HFFc6 (cell line): ENCODE data around the gene TNS2. TPM values are rescaled to one million over a fixed set of nuclear protein-coding genes. Genes with fewer than 3 reads are reported as not detected.
"Not testable (repeated sequence)": the region's sequence is repeated elsewhere in the genome, so short reads cannot be mapped to it uniquely, and the experiment has no call there.

Experiments
- DNase-seq: peaks from one replicate; pipeline ENCODE4 v3.0.0-alpha.2; 2018
- H3K27ac Mint-ChIP-seq: 2 replicates; pipeline ENCODE4 v1.8.0; 2020; ENCODE audit warnings: mild to moderate bottlenecking, mixed read lengths
- H3K27me3 Mint-ChIP-seq: 2 replicates; pipeline ENCODE4 v1.8.0; 2021; ENCODE audit warnings: mild to moderate bottlenecking, moderate library complexity, mixed read lengths; ENCODE audit not compliant: insufficient read depth
- H3K36me3 Mint-ChIP-seq: 2 replicates; pipeline ENCODE4 v1.8.0; 2021; ENCODE audit warnings: low read depth, mixed read lengths
- H3K4me1 Mint-ChIP-seq: 2 replicates; pipeline ENCODE4 v1.8.0; 2020; ENCODE audit warnings: low read depth, mixed read lengths
- H3K4me3 Mint-ChIP-seq: 2 replicates; pipeline ENCODE4 v1.8.0; 2020; ENCODE audit warnings: mild to moderate bottlenecking, moderate library complexity, mixed read lengths
- H3K9me3 Mint-ChIP-seq: 2 replicates; pipeline ENCODE4 v1.8.0; 2020; ENCODE audit warnings: mild to moderate bottlenecking, mixed read lengths
- total RNA-seq, 6 experiments: library from RNA; stranded (reverse); fragmentation: NEBNext Ultra II Directional; extraction: Animal tissue kit (Norgen Biotek cat#: 25700); gene quantifications; 2 replicates in 1 of 6; 3 replicates in 5 of 6; pipeline ENCODE4 v1.2.3, GENCODE V29; 2021
- TF ChIP-seq, protein P1 (sequence below): fragments of 200-600 bp; sonication (generic); IDR thresholded peaks from 2 replicates; pipeline ENCODE4 v1.5.0; 2021; ENCODE audit warnings: antibody characterized with exemption, mild to moderate bottlenecking

Gene TNS2
- total RNA-seq, 6 experiments from 2014 or later, result 44.3 to 69.2 (median 58.9) TPM

DNA sequence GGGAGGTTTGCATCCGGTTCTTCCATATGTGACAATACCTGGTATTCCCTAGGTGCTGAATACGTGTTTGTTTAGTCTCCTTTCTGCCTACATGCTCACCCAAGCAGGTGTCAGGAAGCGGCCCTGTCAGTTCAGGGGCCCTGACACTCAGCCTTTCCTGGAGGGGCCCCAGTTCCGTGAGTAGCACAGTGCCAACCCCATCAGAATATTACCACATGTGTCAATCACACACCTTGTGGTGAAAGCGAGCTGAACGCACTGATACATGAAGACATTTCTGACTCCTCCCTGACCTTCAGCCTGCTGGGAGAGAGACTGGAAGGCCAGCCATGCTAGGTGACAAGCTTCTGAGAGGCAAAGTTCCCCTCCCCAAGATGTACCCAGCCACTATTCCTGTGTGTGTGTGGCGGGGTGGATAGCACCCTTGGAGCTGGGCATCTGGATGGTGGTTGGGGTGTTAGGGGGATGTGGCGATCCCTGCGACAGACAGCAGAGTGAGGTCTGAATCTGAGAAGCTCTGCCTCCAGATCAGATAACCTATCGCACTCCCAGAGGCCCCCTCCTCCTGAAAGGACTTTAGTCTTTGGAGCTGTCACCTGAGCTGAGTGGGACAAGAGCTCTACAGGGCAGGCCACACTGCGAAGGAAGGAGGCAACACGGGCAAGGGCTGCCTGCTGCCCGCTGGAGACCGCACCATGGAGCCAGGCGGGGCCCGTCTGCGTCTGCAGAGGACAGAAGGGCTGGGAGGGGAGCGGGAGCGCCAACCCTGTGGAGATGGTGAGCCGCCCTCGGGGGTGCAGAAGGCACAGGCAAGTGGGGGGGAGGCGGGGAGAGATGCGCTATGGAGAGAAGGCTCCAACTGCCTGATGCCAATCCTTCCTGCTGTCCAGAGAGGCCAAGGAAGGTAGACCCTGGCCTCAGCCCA is 53.3 kb downstream of the TNS2 start, which contains the start of gene SOAT2:
Gene SOAT2 (plus strand): TSS at position 604 of the 925 bp plus-strand sequence. CDS start 92 bp downstream, at position 696.
- no peak for DNase-seq
- Mint-ChIP-seq H3K4me1 (peaks cover 19% of the 10 kb centered on the region), H3K9me3 (no peaks in the 10 kb centered on the region), H3K36me3 (no peaks in the 10 kb centered on the region), H3K27ac (peak within 1 kb of the TSS; percentile 10; the same call in 1 of the 2 replicates), H3K4me3 (no peak within 1 kb of the TSS), H3K27me3 (peaks cover under 1% of the 10 kb centered on the region; the same call in 1 of the 2 replicates)
- TF ChIP-seq, protein P1, sequence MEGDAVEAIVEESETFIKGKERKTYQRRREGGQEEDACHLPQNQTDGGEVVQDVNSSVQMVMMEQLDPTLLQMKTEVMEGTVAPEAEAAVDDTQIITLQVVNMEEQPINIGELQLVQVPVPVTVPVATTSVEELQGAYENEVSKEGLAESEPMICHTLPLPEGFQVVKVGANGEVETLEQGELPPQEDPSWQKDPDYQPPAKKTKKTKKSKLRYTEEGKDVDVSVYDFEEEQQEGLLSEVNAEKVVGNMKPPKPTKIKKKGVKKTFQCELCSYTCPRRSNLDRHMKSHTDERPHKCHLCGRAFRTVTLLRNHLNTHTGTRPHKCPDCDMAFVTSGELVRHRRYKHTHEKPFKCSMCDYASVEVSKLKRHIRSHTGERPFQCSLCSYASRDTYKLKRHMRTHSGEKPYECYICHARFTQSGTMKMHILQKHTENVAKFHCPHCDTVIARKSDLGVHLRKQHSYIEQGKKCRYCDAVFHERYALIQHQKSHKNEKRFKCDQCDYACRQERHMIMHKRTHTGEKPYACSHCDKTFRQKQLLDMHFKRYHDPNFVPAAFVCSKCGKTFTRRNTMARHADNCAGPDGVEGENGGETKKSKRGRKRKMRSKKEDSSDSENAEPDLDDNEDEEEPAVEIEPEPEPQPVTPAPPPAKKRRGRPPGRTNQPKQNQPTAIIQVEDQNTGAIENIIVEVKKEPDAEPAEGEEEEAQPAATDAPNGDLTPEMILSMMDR, result no peak

DNA sequence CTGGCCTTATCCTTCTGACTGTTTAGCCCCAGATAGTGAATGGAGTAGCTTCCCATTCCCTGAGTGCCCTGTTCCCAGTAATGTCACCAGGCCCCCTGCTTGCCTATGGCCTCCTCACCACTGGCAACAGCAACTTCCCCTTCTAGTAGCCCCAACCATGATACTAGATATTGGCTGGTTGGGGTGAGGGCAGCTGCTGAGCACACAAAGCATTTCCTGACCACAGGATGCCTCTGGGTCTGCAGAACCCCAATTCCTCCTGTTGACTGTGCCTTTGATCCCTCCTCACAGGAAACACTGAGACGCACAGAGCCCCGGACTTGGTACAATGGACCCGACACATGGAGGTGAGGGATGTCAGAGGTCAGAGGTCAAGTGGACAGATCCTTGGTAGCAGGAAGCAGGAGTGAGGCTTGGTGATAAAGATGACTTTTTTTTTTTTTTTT is 54.0 kb downstream of the TNS2 start:
- Mint-ChIP-seq H3K4me3 (no peak overlapping the region), H3K27me3 (no peaks in the 10 kb centered on the region; the same call in 1 of the 2 replicates), H3K36me3 (no peaks in the 10 kb centered on the region), H3K27ac (no peak overlapping the region), H3K9me3 (no peaks in the 10 kb centered on the region), H3K4me1 (peaks cover 11% of the 10 kb centered on the region)
- no peak for DNase-seq
- TF ChIP-seq, protein P1, result no peak

DNA sequence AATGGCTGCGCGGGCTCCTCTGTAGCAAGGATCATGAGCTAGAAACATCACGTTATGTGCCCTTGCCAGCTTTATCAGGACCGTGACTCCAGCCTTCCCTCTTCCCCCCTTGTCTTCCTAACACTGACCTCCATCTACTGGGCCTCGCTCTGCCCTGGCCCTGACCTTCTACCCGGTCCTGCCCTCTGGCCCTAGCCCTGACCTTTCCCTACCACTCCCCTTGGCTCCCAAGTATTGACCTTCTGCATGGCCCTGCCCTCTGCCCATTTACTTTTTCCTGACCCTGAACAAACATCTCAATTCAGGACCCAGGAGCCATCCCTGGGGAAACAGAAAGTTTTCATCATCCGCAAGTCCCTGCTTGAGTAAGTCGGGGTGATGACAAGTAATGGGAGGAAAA is 55.4 kb downstream of the TNS2 start:
- TF ChIP-seq, protein P1, result no peak
- DNase-seq, result no peak

DNA sequence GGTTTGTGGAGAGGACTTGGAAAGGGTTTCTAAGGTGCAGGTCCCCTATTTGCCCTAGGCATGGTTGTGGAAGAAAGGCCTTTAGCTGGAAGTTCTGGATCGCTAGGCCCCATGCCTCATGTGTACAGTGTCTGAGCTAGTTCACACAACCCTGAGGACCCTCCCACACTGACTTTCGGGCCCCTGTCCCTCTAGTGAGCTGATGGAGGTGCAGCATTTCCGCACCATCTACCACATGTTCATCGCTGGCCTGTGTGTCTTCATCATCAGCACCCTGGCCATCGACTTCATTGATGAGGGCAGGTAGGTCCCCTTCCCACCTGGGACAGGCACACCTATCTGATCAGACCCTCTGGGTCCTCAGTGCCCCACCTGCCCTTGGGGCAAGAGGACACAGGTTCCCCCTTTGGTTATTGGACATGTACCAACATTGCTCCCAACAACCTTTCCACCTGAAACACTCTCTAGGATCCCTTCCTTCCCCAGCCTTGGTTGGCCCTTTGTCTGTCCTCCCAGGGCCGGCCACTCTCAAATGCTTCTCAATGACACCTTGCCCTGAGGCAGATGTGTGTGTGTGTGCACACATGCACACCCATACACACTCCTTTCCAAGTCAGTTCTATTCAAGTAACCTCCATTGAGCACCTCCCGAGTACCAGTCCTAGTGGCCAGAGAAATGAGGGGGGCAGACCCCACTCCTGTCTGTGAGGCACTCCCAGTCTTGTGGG is 56.0 kb downstream of the TNS2 start:
- DNase-seq, result no peak
- Mint-ChIP-seq H3K4me3 (no peak overlapping the region), H3K9me3 (no peaks in the 10 kb centered on the region), H3K36me3 (no peaks in the 10 kb centered on the region), H3K27me3 (no peaks in the 10 kb centered on the region; the same call in 1 of the 2 replicates), H3K27ac (no peak overlapping the region), H3K4me1 (no peaks in the 10 kb centered on the region)
- TF ChIP-seq, protein P1, result no peak

More for the DNA sequence above, 55.4 kb downstream of the TNS2 start:
- Mint-ChIP-seq H3K4me1 (peaks cover 4% of the 10 kb centered on the region; the same call in 1 of the 2 replicates), H3K9me3 (no peaks in the 10 kb centered on the region), H3K4me3 (no peak overlapping the region), H3K27me3 (no peaks in the 10 kb centered on the region; the same call in 1 of the 2 replicates), H3K27ac (no peak overlapping the region), H3K36me3 (no peaks in the 10 kb centered on the region)

DNA sequence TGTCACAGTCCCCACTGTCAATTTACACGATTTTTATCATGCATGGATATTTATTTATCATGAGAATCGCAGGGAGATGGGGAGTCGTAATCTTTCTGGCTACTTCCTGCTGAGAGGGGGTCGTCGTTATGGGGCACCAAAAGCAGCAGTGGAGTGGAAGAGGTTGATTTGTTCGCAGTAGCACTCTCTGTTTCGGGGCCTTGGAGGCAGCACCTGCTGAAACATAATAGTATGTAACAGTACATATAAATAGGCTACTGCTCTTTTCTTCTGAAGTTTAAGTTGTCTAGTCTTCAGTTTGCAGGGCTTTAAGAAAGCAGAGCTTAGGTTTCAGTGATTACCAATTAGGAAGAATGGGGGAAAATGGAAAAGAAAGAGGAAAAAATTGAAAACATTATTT is 57.3 kb downstream of the TNS2 start:
- no peaks in the 10 kb centered on the region for H3K4me1 Mint-ChIP-seq
- no peaks in the 10 kb centered on the region; the same call in 1 of the 2 replicates for H3K27me3 Mint-ChIP-seq
- no peak overlapping the region for H3K27ac Mint-ChIP-seq
- TF ChIP-seq, protein P1, result no peak
- no peak for DNase-seq
- H3K9me3 Mint-ChIP-seq, result no peaks in the 10 kb centered on the region
- H3K36me3 Mint-ChIP-seq, result no peaks in the 10 kb centered on the region
- no peak overlapping the region for H3K4me3 Mint-ChIP-seq

DNA sequence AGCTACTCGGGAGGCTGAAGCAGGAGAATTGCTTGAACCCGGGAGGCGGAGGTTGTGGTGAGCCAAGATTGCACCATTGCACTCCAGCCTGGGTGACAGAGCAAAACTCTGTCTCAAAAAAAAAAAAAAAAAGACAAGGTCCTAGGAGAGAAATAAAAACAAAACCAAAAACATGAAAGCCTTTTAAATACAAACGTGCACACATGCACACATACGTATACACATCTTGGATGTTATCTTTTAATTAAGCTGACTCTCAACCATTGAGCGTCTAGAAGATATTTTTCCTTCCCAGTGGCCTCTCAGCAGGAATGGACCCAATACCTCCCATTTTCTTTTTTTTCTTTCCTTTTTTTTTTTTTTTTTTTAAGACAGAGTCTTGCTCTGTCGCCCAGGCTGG is 62.6 kb downstream of the TNS2 start:
- not testable (repeated sequence) for H3K9me3 Mint-ChIP-seq, H3K27ac Mint-ChIP-seq, H3K27me3 Mint-ChIP-seq

More for the DNA sequence above, 62.6 kb downstream of the TNS2 start:
- H3K36me3 Mint-ChIP-seq, H3K4me3 Mint-ChIP-seq, DNase-seq, H3K4me1 Mint-ChIP-seq: not testable (repeated sequence)
